HUES6 (cell line): ENCODE results near the gene ABCC8.
A peak's percentile ranks its signal among the peaks of the same experiment; 100 is the strongest.

Experiments used
- H3K27ac ChIP-seq: 2 replicates; pipeline ENCODE4 v1.7.0; 2013; ENCODE audit warnings: low read depth, mild to moderate bottlenecking, low read length, inconsistent platforms
- H3K27me3 ChIP-seq: 2 replicates; pipeline ENCODE4 v1.6.1; 2013; ENCODE audit warnings: low read length; ENCODE audit not compliant: control insufficient read depth, insufficient read depth
- H3K36me3 ChIP-seq: 2 replicates; pipeline ENCODE4 v1.6.1; 2013; ENCODE audit warnings: low read length; ENCODE audit not compliant: control insufficient read depth, insufficient read depth
- H3K4me1 ChIP-seq: 2 replicates; pipeline ENCODE4 v1.6.1; 2013; ENCODE audit warnings: low read length; ENCODE audit not compliant: control insufficient read depth, insufficient read depth
- H3K4me3 ChIP-seq: 2 replicates; pipeline ENCODE4 v1.5.1; 2013; ENCODE audit warnings: low read depth, low read length
- H3K9ac ChIP-seq: one replicate; pipeline ENCODE4 v1.6.1; 2013; ENCODE audit warnings: mild to moderate bottlenecking, low read length
- H3K9me3 ChIP-seq: 2 replicates; pipeline ENCODE4 v1.6.1; 2013; ENCODE audit warnings: low read depth, low read length; ENCODE audit not compliant: control insufficient read depth, insufficient read depth

Gene ABCC8

GRCh38 chr11:17488563-17488962 lies 11.9 kb upstream of the ABCC8 start:
- H3K9ac ChIP-seq = no peak overlapping the region
- H3K9me3 ChIP-seq = no peaks in the 10 kb centered on the region
- H3K27me3 ChIP-seq = peaks cover 3% of the 10 kb centered on the region; the same call in 1 of the 2 replicates
- H3K27ac ChIP-seq = no peak overlapping the region
- no peak overlapping the region for H3K4me3 ChIP-seq
- peaks cover 2% of the 10 kb centered on the region; the same call in 1 of the 2 replicates for H3K4me1 ChIP-seq
- no peaks in the 10 kb centered on the region for H3K36me3 ChIP-seq

GRCh38 chr11:17486646-17487045 lies 10.0 kb upstream of the ABCC8 start:
- no peak overlapping the region for H3K4me3 ChIP-seq
- peaks cover 3% of the 10 kb centered on the region; the same call in 1 of the 2 replicates for H3K27me3 ChIP-seq
- no peaks in the 10 kb centered on the region for H3K9me3 ChIP-seq
- H3K27ac ChIP-seq = no peak overlapping the region
- no peaks in the 10 kb centered on the region for H3K36me3 ChIP-seq
- H3K9ac ChIP-seq = no peak overlapping the region
- no peaks in the 10 kb centered on the region for H3K4me1 ChIP-seq

- Histone ChIP-seq H3K9ac (no peak overlapping the region), H3K4me1 (peaks cover 10% of the 10 kb centered on the region), H3K27me3 (peaks cover 25% of the 10 kb centered on the region), H3K9me3 (no peaks in the 10 kb centered on the region), H3K4me3 (no peak overlapping the region), H3K27ac (no peak overlapping the region), H3K36me3 (no peaks in the 10 kb centered on the region)
These were observed 6.9 kb upstream of the ABCC8 start for GRCh38 chr11:17483505-17483904.

GRCh38 chr11:17481905-17482304 lies 5.3 kb upstream of the ABCC8 start:
- H3K27ac ChIP-seq = no peak overlapping the region
- H3K4me1 ChIP-seq = peaks cover 10% of the 10 kb centered on the region
- no peaks in the 10 kb centered on the region for H3K9me3 ChIP-seq
- no peak overlapping the region for H3K4me3 ChIP-seq
- no peak overlapping the region for H3K9ac ChIP-seq
- H3K27me3 ChIP-seq = peaks cover 41% of the 10 kb centered on the region
- H3K36me3 ChIP-seq = no peaks in the 10 kb centered on the region

GRCh38 chr11:17479284-17480214 lies 2.9 kb upstream of the ABCC8 start:
- H3K9ac ChIP-seq = no peak overlapping the region
- H3K36me3 ChIP-seq = no peaks in the 10 kb centered on the region
- H3K27me3 ChIP-seq = peaks cover 61% of the 10 kb centered on the region
- H3K27ac ChIP-seq = no peak overlapping the region
- peaks cover 10% of the 10 kb centered on the region for H3K4me1 ChIP-seq
- no peak overlapping the region; the same call in 1 of the 2 replicates for H3K4me3 ChIP-seq
- H3K9me3 ChIP-seq = no peaks in the 10 kb centered on the region

GRCh38 chr11:17478070-17478469 lies 1.4 kb upstream of the ABCC8 start:
- no peaks in the 10 kb centered on the region for H3K36me3 ChIP-seq
- no peak overlapping the region for H3K27ac ChIP-seq
- no peaks in the 10 kb centered on the region for H3K9me3 ChIP-seq
- H3K27me3 ChIP-seq = peaks cover 76% of the 10 kb centered on the region
- no peak overlapping the region for H3K4me3 ChIP-seq
- no peak overlapping the region for H3K9ac ChIP-seq
- H3K4me1 ChIP-seq = peaks cover 10% of the 10 kb centered on the region

- no peaks in the 10 kb centered on the region for H3K36me3 ChIP-seq
- H3K4me1 ChIP-seq = peaks cover 10% of the 10 kb centered on the region
- H3K27me3 ChIP-seq = peaks cover 82% of the 10 kb centered on the region
- no peak overlapping the region for H3K4me3 ChIP-seq
- no peak overlapping the region for H3K27ac ChIP-seq
- H3K9ac ChIP-seq = no peak overlapping the region
- no peaks in the 10 kb centered on the region for H3K9me3 ChIP-seq
These were observed 716 bp upstream of the ABCC8 start for GRCh38 chr11:17477361-17477760.

GRCh38 chr11:17477084-17477333 lies 364 bp upstream of the ABCC8 start:
- peaks cover 10% of the 10 kb centered on the region for H3K4me1 ChIP-seq
- no peak overlapping the region for H3K27ac ChIP-seq
- no peak overlapping the region for H3K9ac ChIP-seq
- no peaks in the 10 kb centered on the region for H3K36me3 ChIP-seq
- H3K4me3 ChIP-seq = peak overlapping the region; percentile 45
- peaks cover 84% of the 10 kb centered on the region for H3K27me3 ChIP-seq
- no peaks in the 10 kb centered on the region for H3K9me3 ChIP-seq

GRCh38 chr11:17475666-17476316 lies 854 bp downstream of the ABCC8 start:
- no peak overlapping the region for H3K27ac ChIP-seq
- peaks cover 85% of the 10 kb centered on the region for H3K27me3 ChIP-seq
- H3K36me3 ChIP-seq = no peaks in the 10 kb centered on the region
- no peaks in the 10 kb centered on the region for H3K9me3 ChIP-seq
- H3K9ac ChIP-seq = peak overlapping the region; percentile 21
- H3K4me1 ChIP-seq = peaks cover 10% of the 10 kb centered on the region
- peak overlapping the region; percentile 84 for H3K4me3 ChIP-seq

GRCh38 chr11:17473071-17473744 lies 3.4 kb downstream of the ABCC8 start:
- no peak overlapping the region for H3K9ac ChIP-seq
- no peak overlapping the region for H3K4me3 ChIP-seq
- H3K9me3 ChIP-seq = no peaks in the 10 kb centered on the region
- no peak overlapping the region for H3K27ac ChIP-seq
- peaks cover 61% of the 10 kb centered on the region for H3K27me3 ChIP-seq
- H3K4me1 ChIP-seq = no peaks in the 10 kb centered on the region
- H3K36me3 ChIP-seq = no peaks in the 10 kb centered on the region

GRCh38 chr11:17472467-17472866 lies 4.2 kb downstream of the ABCC8 start:
- Histone ChIP-seq H3K27me3 (peaks cover 54% of the 10 kb centered on the region), H3K27ac (no peak overlapping the region), H3K9me3 (no peaks in the 10 kb centered on the region), H3K36me3 (no peaks in the 10 kb centered on the region), H3K4me3 (no peak overlapping the region), H3K9ac (no peak overlapping the region), H3K4me1 (no peaks in the 10 kb centered on the region)
